Renal cortical epithelial cell (primary cell): ENCODE measurements around the gene NUBP1. TPM values are rescaled to one million over a fixed set of nuclear protein-coding genes. Genes with fewer than 3 reads are reported as not detected.
"Not testable (repeated sequence)": the region's sequence is repeated elsewhere in the genome, so short reads cannot be mapped to it uniquely, and the experiment has no call there.

Experiments used
- DNase-seq: peaks from one replicate; pipeline ENCODE4 v3.0.0-alpha.2; 2011; ENCODE audit warnings: low read depth
- total RNA-seq: library from RNA; depleted of rRNA; stranded (reverse); fragments of >200 nt; gene quantifications from 2 replicates; pipeline ENCODE4 v1.2.3, GENCODE V29; 2014

NUBP1 gene
- total RNA-seq = 21.9 and 22.5 TPM in 2 replicates

- DNase-seq = peak; percentile 93
Observed at GRCh38 chr16:10743610-10744369, at the start of gene NUBP1. TSS of gene NUBP1 (plus strand) at chr16:10743842. CDS start at chr16:10743864, 22 bp downstream.

- DNase-seq = no peak
Observed at GRCh38 chr16:10693889-10694288, 49.8 kb upstream of the NUBP1 start.

GRCh38 chr16:10694306-10694705 lies 49.3 kb upstream of the NUBP1 start:
- DNase-seq = no peak

- no peak for DNase-seq
Observed at GRCh38 chr16:10694830-10695229, 48.8 kb upstream of the NUBP1 start, which contains the start of gene TEKT5. TSS of gene TEKT5 (minus strand) at chr16:10694930. CDS start at chr16:10694873, 57 bp downstream.

- DNase-seq = no peak
Observed at GRCh38 chr16:10699756-10700155, 43.9 kb upstream of the NUBP1 start.

- DNase-seq = no peak
Observed at GRCh38 chr16:10708969-10709368, 34.7 kb upstream of the NUBP1 start.

GRCh38 chr16:10728003-10728887 lies 15.4 kb upstream of the NUBP1 start:
- no peak for DNase-seq

GRCh38 chr16:10729104-10730048 lies 14.3 kb upstream of the NUBP1 start:
- peak; percentile 62 for DNase-seq

- DNase-seq = no peak
Observed at GRCh38 chr16:10731790-10732189, 11.9 kb upstream of the NUBP1 start.

GRCh38 chr16:10737068-10737625 lies 6.5 kb upstream of the NUBP1 start:
- DNase-seq = peak; percentile 49

GRCh38 chr16:10738231-10739077 lies 5.2 kb upstream of the NUBP1 start:
- DNase-seq = peak; percentile 88

GRCh38 chr16:10740000-10740844 lies 3.4 kb upstream of the NUBP1 start:
- no peak for DNase-seq

GRCh38 chr16:10740845-10741208 lies 2.8 kb upstream of the NUBP1 start:
- DNase-seq = no peak

- DNase-seq = not testable (repeated sequence)
Observed at GRCh38 chr16:10741249-10741648, 2.4 kb upstream of the NUBP1 start.

- no peak for DNase-seq
Observed at GRCh38 chr16:10741844-10742243, 1.8 kb upstream of the NUBP1 start.

GRCh38 chr16:10743227-10743609 lies 424 bp upstream of the NUBP1 start:
- DNase-seq = no peak

GRCh38 chr16:10744370-10745030 lies 858 bp downstream of the NUBP1 start:
- peak; percentile 58 for DNase-seq

GRCh38 chr16:10745841-10746240 lies 2.2 kb downstream of the NUBP1 start:
- DNase-seq = no peak

- no peak for DNase-seq
Observed at GRCh38 chr16:10750793-10751192, 7.2 kb downstream of the NUBP1 start.
